Activated T-cell treated with anti-CD3 and anti-CD28 coated beads, Interleukin-2, amount 50 U/mL, for 24 hours (primary cell): ENCODE measurements around the gene SGO2.

Experiments used
- DNase-seq: peaks from one replicate; pipeline ENCODE4 v3.0.0-alpha.2; 2020
- H3K27ac Mint-ChIP-seq: 2 replicates; pipeline ENCODE4 v1.8.0; 2020; ENCODE audit warnings: mild to moderate bottlenecking, mixed read lengths
- H3K27me3 Mint-ChIP-seq: 2 replicates; pipeline ENCODE4 v1.8.0; 2020; ENCODE audit warnings: mixed read lengths
- H3K36me3 Mint-ChIP-seq: 2 replicates; pipeline ENCODE4 v1.8.0; 2020; ENCODE audit warnings: low read depth, mixed read lengths
- H3K4me1 Mint-ChIP-seq: 2 replicates; pipeline ENCODE4 v1.8.0; 2020; ENCODE audit warnings: low read depth, mixed read lengths
- H3K4me3 Mint-ChIP-seq: 2 replicates; pipeline ENCODE4 v1.8.0; 2020; ENCODE audit warnings: mild to moderate bottlenecking, moderate library complexity, mixed read lengths
- H3K9me3 Mint-ChIP-seq: 2 replicates; pipeline ENCODE4 v1.8.0; 2020; ENCODE audit warnings: mixed read lengths

SGO2 gene

DNA sequence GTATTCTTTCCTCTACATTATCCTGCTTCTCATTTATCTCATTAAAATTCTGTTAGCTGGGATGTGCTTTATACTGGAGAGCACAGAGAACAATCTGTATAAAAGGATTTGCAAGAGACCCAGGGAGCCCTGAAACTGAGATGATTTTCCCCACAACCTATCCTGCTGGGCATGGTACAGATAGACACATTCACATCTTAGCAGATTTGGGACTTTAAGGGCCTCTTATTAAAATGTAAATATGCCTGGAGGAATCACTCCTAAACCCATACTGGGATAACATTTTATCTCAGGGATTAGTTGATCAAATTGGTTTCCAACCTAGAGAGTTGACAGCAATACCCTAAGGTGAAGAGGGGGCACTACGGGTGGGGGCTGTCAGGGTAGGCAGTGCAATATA, 105.3 kb downstream of the SGO2 start:
- Mint-ChIP-seq H3K36me3 (no peaks in the 10 kb centered on the region), H3K4me1 (no peaks in the 10 kb centered on the region), H3K27me3 (peaks cover 19% of the 10 kb centered on the region), H3K27ac (no peak overlapping the region), H3K9me3 (peaks cover 1% of the 10 kb centered on the region), H3K4me3 (no peak overlapping the region)
- no peak for DNase-seq
